Upper lobe of right lung (tissue), 1 donor: ENCODE measurements around the gene DPP6. TPM values are rescaled to one million over a fixed set of nuclear protein-coding genes. Genes with fewer than 3 reads are reported as not detected.
A peak's percentile ranks its signal among the peaks of the same experiment; 100 is the strongest.
"Not testable (repeated sequence)": the region's sequence is repeated elsewhere in the genome, so short reads cannot be mapped to it uniquely, and the experiment has no call there.

Experiments used
- ATAC-seq: fragments of 200-7000 bp; cut with Tn5 transposase; one replicate; pipeline ENCODE4 v1.9.1; 2020; ENCODE audit warnings: mild to moderate bottlenecking, moderate library complexity
- DNase-seq: peaks from one replicate; pipeline ENCODE4 v3.0.0-alpha.2; 2020
- H3K27ac ChIP-seq: fragments of 200-600 bp; one replicate; pipeline ENCODE4 v1.8.0; 2022
- H3K27me3 ChIP-seq: fragments of 200-600 bp; one replicate; pipeline ENCODE4 v1.8.0; 2022; ENCODE audit warnings: mild to moderate bottlenecking
- H3K36me3 ChIP-seq: fragments of 200-600 bp; one replicate; pipeline ENCODE4 v1.8.0; 2022
- H3K4me1 ChIP-seq: fragments of 200-600 bp; one replicate; pipeline ENCODE4 v1.8.0; 2022
- H3K4me3 ChIP-seq: fragments of 200-600 bp; one replicate; pipeline ENCODE4 v1.8.0; 2022; ENCODE audit warnings: mild to moderate bottlenecking
- H3K9me3 ChIP-seq: fragments of 200-600 bp; one replicate; pipeline ENCODE4 v1.8.0; 2022
- intact Hi-C: fragments of 100-400 bp; cut with DNase I; formaldehyde crosslinking; loops from one replicate; pipeline ENCODE4 v1.11.0; 2022
- total RNA-seq: library from RNA; stranded (reverse); fragmentation: NEBNext Ultra II Directional; extraction: Animal tissue kit (Norgen Biotek cat#: 25700); gene quantifications from one replicate; pipeline ENCODE4 v1.2.1, GENCODE V29; 2021
- TF ChIP-seq, protein P1 (sequence below): fragments of 200-600 bp; IDR thresholded peaks from one replicate; pipeline ENCODE4 v1.8.0; 2022; ENCODE audit warnings: antibody characterized with exemption
- donor health status: DM: no; HTN: yes; CAD: no; lungs with severe emphysema.

Gene DPP6
- total RNA-seq, 1 donor from 2014 or later, result 1.6 TPM

DNA sequence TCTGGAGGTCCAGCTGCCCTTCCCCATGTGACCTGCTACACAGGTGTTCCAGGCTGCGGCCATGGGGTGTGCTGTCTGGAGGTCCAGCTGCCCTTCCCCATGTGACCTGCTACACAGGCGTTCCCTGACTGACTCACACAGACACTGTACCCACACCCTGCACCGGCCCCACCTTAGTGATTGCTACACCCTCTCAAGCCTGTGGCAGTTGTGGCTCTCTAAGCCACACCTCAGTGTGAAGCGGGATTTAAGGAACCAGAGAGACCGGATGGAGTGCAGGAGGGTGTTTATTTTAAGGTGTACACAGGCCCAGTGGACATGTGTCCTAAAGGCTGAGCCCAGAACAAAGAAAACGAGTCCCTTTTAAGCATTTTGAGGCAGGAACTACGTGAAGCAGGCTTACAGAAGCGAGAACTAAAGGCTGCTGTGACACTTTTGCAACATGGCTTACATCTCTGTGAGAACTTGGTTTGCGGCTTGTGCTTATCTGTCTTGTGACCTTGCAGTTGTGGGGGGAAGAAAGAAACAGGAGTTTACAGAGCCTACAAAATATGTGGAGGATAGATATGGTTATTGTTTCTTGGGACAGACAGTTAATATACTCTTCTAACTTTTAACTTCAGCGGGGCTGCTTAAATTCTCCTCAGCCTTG, 624.4 kb downstream of the DPP6 start:
- no peak overlapping the region for H3K4me3 ChIP-seq
- TF ChIP-seq, protein P1, sequence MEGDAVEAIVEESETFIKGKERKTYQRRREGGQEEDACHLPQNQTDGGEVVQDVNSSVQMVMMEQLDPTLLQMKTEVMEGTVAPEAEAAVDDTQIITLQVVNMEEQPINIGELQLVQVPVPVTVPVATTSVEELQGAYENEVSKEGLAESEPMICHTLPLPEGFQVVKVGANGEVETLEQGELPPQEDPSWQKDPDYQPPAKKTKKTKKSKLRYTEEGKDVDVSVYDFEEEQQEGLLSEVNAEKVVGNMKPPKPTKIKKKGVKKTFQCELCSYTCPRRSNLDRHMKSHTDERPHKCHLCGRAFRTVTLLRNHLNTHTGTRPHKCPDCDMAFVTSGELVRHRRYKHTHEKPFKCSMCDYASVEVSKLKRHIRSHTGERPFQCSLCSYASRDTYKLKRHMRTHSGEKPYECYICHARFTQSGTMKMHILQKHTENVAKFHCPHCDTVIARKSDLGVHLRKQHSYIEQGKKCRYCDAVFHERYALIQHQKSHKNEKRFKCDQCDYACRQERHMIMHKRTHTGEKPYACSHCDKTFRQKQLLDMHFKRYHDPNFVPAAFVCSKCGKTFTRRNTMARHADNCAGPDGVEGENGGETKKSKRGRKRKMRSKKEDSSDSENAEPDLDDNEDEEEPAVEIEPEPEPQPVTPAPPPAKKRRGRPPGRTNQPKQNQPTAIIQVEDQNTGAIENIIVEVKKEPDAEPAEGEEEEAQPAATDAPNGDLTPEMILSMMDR, result no peak
- intact Hi-C loops, result no loop called here
- H3K4me1 ChIP-seq, result no peaks in the 10 kb centered on the region
- no peak overlapping the region for H3K27ac ChIP-seq
- no peaks in the 10 kb centered on the region for H3K9me3 ChIP-seq
- H3K36me3 ChIP-seq, result no peaks in the 10 kb centered on the region
- no peaks in the 10 kb centered on the region for H3K27me3 ChIP-seq
- peak; percentile 93 for ATAC-seq
- no peak for DNase-seq

DNA sequence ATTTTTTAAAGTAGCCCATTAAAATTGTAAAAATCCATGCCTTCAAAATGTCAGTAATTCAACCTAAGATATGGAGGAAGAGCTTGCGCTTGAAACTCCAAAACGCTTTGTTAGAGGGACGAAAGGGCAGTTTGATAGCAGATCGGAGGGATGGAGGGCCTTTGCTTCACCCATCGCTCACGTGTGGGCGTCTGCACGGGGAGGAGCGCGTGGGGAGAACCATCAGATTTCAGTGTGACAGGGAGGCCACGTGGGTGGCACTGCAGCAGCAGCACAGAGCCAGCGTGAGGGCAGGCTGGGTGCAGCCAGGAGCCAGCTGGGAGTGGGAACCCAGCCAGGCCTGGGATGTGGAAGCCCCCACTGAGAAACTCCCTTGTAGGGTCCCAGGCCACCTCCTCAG, 625.3 kb downstream of the DPP6 start:
- no peaks in the 10 kb centered on the region for H3K27me3 ChIP-seq
- H3K4me3 ChIP-seq, result no peak overlapping the region
- intact Hi-C loops, result no loop called here
- H3K36me3 ChIP-seq, result no peaks in the 10 kb centered on the region
- H3K4me1 ChIP-seq, result no peaks in the 10 kb centered on the region
- no peaks in the 10 kb centered on the region for H3K9me3 ChIP-seq
- ATAC-seq (no peak), DNase-seq (no peak)
- TF ChIP-seq, protein P1, result no peak
- H3K27ac ChIP-seq, result no peak overlapping the region

DNA sequence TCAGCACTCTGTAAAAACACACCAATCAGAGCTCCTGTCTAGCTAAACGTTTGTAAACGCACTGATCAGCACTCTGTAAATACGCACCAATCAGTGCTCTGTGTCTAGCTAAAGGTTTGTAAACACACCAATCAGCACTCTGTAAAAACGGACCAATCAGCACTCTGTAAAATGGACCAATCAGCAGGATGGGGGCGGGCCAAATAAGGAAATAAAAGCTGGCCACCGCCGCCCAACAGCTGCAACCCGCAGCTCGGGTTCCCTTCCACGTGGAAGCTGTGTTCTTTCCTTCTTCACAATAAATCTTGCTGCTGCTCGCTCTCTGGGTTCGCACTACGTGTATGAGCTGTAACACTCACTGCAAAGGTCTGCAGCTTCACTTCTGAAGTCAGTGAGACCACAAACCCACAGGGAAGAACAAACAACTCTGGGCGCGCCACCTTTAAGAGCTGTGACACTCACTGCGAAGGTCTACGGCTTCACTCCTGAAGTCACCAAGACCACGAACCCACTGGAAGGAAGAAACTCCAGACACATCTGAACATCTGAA, 625.9 kb downstream of the DPP6 start:
- H3K27ac ChIP-seq, intact Hi-C loops, ATAC-seq, H3K9me3 ChIP-seq, DNase-seq, H3K4me1 ChIP-seq, H3K27me3 ChIP-seq, H3K4me3 ChIP-seq, H3K36me3 ChIP-seq: not testable (repeated sequence)

DNA sequence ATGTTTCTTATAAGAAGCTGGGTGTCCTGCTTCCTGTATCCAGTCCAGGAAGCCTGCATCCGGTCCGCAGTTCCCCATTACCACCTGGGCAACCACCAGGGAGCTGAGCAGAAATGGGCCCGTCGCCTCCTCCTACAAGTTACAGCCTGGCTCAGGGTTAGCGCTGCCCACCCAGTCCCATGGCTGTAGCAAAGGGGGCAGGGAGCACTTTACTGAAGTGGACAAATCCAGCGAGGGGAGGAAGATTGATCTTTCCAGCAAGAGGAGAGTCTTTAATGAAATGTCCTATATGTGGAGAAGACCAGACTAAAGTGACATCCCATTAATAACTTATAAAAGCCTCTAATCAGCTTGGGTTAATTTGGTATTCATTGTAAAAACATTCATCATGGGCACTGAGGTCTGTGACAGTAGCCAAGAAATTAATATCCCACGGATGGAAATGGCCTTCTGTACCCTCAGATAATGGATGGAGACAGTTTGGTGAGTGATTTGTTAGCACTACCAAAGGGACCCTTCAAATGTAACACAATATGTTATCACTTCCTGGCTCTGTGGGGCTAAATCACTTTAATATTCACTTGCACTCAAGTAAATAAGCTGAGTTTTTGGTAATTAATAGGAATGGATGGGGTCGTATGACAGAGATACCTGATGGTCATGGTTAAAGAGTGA, 627.3 kb downstream of the DPP6 start:
- no peaks in the 10 kb centered on the region for H3K27me3 ChIP-seq
- no peaks in the 10 kb centered on the region for H3K36me3 ChIP-seq
- ATAC-seq (no peak), DNase-seq (no peak)
- no peaks in the 10 kb centered on the region for H3K9me3 ChIP-seq
- no peaks in the 10 kb centered on the region for H3K4me1 ChIP-seq
- H3K4me3 ChIP-seq, result no peak overlapping the region
- H3K27ac ChIP-seq, result no peak overlapping the region
- TF ChIP-seq, protein P1, result no peak
- intact Hi-C loops, result no loop called here

DNA sequence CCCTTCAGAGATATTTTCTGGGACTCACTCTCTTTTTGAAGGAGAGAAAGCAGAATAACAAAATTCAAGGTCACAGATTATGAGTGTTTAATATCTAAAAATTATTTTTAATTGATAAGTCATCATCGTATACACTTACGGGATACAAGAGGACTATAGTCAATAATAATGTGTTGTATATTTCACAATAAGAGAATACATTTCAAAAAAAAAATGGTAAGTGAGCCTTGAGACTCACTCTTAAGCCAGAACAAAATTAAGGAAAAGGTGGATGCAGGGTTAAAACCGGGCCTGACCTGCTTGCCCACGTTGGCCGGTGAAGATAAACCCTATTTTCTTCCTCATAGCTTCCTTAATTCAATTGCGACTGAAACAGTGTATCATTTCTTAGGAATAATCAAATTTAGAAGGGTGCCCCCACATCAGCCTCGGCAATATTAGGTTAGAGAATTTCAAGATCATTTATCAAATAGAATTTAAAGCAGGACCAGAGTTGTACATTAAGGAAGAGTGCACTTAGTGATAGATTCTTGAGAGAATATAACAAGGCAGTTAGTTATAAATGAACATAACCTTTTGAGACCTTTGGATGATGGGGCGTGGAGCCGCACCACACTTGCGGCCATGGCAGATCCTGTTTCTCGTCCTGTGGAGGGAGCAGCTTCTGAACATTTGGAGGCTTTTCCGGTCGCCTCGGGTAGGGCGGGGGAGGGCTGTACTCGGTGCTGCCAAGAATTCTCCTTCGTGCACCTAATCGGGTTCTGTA, 628.9 kb downstream of the DPP6 start:
- ATAC-seq (no peak), DNase-seq (no peak)
- H3K4me1 ChIP-seq, result no peaks in the 10 kb centered on the region
- intact Hi-C loops, result no loop called here
- no peaks in the 10 kb centered on the region for H3K27me3 ChIP-seq
- no peak overlapping the region for H3K4me3 ChIP-seq
- H3K27ac ChIP-seq, result no peak overlapping the region
- no peaks in the 10 kb centered on the region for H3K9me3 ChIP-seq
- H3K36me3 ChIP-seq, result no peaks in the 10 kb centered on the region
- TF ChIP-seq, protein P1, result no peak

DNA sequence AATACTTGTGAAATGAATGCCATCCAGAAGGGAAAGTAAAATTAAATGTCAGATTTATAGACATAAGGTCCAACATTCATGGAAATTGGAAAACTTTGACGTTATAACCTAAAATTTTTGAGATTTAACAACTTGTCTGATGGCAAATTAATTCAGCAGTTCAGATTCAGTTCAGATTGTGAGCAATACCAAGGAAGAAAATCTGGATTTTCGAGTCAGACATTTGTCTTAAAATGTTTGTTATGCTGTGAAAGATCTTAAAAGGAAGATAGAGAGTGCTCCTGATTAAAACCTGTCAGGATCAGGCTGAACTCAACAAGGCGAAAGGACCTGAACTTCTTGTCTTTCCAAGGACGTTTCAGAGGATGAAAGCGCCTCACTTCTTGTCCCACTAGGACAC, 629.8 kb downstream of the DPP6 start:
- H3K27ac ChIP-seq, result no peak overlapping the region
- DNase-seq, result no peak
- no peaks in the 10 kb centered on the region for H3K36me3 ChIP-seq
- TF ChIP-seq, protein P1, result no peak
- no peak for ATAC-seq
- H3K9me3 ChIP-seq, result no peaks in the 10 kb centered on the region
- intact Hi-C loops, result no loop called here
- H3K4me3 ChIP-seq, result no peak overlapping the region
- no peaks in the 10 kb centered on the region for H3K4me1 ChIP-seq
- H3K27me3 ChIP-seq, result no peaks in the 10 kb centered on the region
